Right renal pelvis (tissue), 4 donors: ENCODE results near the gene FGFR4. TPM values are rescaled to one million over a fixed set of nuclear protein-coding genes. Genes with fewer than 3 reads are reported as not detected.
A peak's percentile ranks its signal among the peaks of the same experiment; 100 is the strongest.

Experiments used
- DNase-seq, 4 donors: peaks; one replicate each; pipeline ENCODE4 v3.0.0-alpha.2; 2013; ENCODE audit warnings: low read depth in 4 of 4, low spot score in 3 of 4, missing footprints in 1 of 4
- polyA plus RNA-seq, 4 donors: library from polyadenylated mRNA; unstranded; fragments of 120-200 nt; gene quantifications; one replicate each; pipeline ENCODE4 v1.2.1, GENCODE V29; 2013; ENCODE audit not compliant: insufficient read length in 4 of 4

FGFR4 gene
- polyA plus RNA-seq, 4 donors = 61.5 to 93.3 (median 63.3) TPM

GRCh38 chr5:177083357-177083756 lies 3.4 kb upstream of the FGFR4 start:
- no peak for DNase-seq

GRCh38 chr5:177084175-177084574 lies 2.5 kb upstream of the FGFR4 start:
- DNase-seq = no peak

- no peak for DNase-seq
Observed at GRCh38 chr5:177085985-177086653, 596 bp upstream of the FGFR4 start.

GRCh38 chr5:177087398-177088005 lies 787 bp downstream of the FGFR4 start:
- DNase-seq = no peak

- DNase-seq = no peak
Observed at GRCh38 chr5:177089127-177089526, 2.4 kb downstream of the FGFR4 start.

- DNase-seq = no peak
Observed at GRCh38 chr5:177089825-177090641, 3.3 kb downstream of the FGFR4 start.

- DNase-seq = no peak
Observed at GRCh38 chr5:177090813-177091212, 4.1 kb downstream of the FGFR4 start.

GRCh38 chr5:177091232-177091631 lies 4.5 kb downstream of the FGFR4 start:
- no peak for DNase-seq

- no peak for DNase-seq
Observed at GRCh38 chr5:177092178-177093081, 5.7 kb downstream of the FGFR4 start.

- no peak for DNase-seq
Observed at GRCh38 chr5:177093082-177093712, 6.5 kb downstream of the FGFR4 start.

- no peak for DNase-seq
Observed at GRCh38 chr5:177093803-177094202, 7.1 kb downstream of the FGFR4 start.

GRCh38 chr5:177094224-177095087 lies 7.7 kb downstream of the FGFR4 start:
- peak in 1 of 4 donors; percentile 60 for DNase-seq

- no peak for DNase-seq
Observed at GRCh38 chr5:177095088-177095669, 8.5 kb downstream of the FGFR4 start.

GRCh38 chr5:177096162-177097015 lies 9.7 kb downstream of the FGFR4 start:
- DNase-seq = no peak

- DNase-seq = no peak
Observed at GRCh38 chr5:177097016-177097985, 10.6 kb downstream of the FGFR4 start.

GRCh38 chr5:177098120-177098469 lies 11.4 kb downstream of the FGFR4 start:
- no peak for DNase-seq
